ENCODE results near the gene NDEL1.

NDEL1 gene

DNA sequence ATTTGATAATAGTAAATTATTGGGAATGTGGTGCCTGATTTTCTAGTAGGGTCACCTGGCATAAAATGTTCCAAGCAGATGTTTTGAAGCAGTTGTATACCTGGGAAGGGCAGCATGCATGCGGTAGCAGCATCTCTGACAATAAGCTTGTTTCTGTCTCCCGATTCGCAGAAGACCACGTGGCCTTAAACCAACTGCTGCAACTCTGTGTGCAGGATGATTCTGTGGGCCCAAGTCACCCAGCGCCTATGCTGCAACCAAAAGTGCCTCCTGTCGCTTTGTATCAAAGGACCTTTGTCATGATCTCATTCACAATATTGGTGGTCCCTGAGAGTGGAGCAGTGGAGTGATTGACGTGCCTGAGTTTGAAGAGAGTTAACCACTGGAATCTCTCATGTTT, 8.1 kb downstream of the NDEL1 start:
- DNase-seq (ENCODE audit: insufficient read length, low spot score), result no peak
- TF ChIP-seq, protein P1, sequence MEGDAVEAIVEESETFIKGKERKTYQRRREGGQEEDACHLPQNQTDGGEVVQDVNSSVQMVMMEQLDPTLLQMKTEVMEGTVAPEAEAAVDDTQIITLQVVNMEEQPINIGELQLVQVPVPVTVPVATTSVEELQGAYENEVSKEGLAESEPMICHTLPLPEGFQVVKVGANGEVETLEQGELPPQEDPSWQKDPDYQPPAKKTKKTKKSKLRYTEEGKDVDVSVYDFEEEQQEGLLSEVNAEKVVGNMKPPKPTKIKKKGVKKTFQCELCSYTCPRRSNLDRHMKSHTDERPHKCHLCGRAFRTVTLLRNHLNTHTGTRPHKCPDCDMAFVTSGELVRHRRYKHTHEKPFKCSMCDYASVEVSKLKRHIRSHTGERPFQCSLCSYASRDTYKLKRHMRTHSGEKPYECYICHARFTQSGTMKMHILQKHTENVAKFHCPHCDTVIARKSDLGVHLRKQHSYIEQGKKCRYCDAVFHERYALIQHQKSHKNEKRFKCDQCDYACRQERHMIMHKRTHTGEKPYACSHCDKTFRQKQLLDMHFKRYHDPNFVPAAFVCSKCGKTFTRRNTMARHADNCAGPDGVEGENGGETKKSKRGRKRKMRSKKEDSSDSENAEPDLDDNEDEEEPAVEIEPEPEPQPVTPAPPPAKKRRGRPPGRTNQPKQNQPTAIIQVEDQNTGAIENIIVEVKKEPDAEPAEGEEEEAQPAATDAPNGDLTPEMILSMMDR (IDR thresholded peaks at IDR 0.05; ENCODE audit: insufficient read depth, missing control alignments), result no peak
- no peak for FAIRE-seq

DNA sequence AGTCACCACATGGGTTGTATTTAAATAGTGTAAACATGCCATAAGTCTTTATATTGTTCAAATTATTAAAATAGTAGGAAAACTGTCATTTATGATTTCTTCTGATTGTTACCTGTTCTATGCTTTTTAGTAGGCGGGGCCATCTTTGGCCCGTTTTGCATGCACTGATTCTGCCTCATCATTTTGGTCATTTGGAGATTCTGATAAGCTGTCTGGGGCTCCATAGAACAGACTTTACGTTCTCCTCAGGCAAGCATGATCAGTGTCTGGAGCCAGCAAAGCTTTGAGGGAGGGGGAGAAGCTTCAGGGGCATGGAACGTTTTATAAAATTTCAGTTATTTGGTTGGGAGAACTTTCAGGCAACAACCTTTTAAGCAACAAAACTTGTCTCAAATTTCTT, 8.8 kb downstream of the NDEL1 start:
- TF ChIP-seq, protein P1 (IDR thresholded peaks at IDR 0.05; ENCODE audit: insufficient read depth, missing control alignments), result no peak
- no peak for FAIRE-seq
- no peak for DNase-seq (ENCODE audit: insufficient read length, low spot score)

- no peak for FAIRE-seq
- TF ChIP-seq, protein P1 (IDR thresholded peaks at IDR 0.05; ENCODE audit: insufficient read depth, missing control alignments), result no peak
Measured at GRCh38 chr17:8445536-8445935, 9.9 kb downstream of the NDEL1 start.

DNA sequence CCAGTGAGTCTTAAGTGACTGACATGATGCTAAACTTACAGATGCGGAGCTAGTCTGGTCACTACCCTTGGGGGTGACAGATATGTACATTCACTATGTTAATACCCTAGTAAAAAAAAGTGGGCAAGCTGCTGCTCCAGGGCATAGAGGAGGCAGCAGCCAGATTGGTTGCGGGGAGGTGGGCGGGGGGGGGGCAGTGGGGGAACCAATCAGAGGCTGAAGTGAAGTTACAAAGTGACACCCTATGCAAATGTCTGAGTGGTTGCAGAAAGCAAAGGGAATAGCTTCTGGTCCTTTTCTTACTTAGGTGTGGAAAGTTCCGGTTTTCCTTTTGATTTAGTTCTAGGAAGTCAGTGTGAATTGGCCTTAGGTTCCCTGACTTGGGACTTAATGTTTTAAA, 12.1 kb downstream of the NDEL1 start:
- DNase-seq (ENCODE audit: insufficient read length, low spot score), result no peak
- TF ChIP-seq, protein P1 (IDR thresholded peaks at IDR 0.05; ENCODE audit: insufficient read depth, missing control alignments), result no peak
- no peak for FAIRE-seq

More at GRCh38 chr17:8445536-8445935, 9.9 kb downstream of the NDEL1 start:
- no peak for DNase-seq (ENCODE audit: insufficient read length, low spot score)

DNA sequence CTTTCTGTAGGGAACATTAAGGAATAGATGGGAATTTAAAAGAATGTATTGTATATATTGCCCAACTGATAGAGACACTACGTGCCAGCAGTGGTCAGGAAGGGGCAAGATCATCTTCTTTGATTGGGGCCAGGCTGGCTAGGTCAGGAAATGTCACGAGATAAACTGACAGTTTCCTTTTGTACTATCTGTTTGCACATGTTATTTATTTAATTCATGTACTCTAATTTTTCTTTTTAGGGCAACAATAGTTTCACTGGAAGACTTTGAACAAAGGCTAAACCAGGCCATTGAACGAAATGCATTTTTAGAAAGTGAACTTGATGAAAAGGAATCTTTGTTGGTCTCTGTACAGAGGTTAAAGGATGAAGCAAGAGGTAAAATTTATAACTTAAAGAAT, 12.6 kb downstream of the NDEL1 start:
- DNase-seq (ENCODE audit: insufficient read length, low spot score), result no peak
- TF ChIP-seq, protein P1 (IDR thresholded peaks at IDR 0.05; ENCODE audit: insufficient read depth, missing control alignments), result no peak
- FAIRE-seq, result no peak

- FAIRE-seq, result no peak
- TF ChIP-seq, protein P1 (IDR thresholded peaks at IDR 0.05; ENCODE audit: insufficient read depth, missing control alignments), result no peak
- DNase-seq (ENCODE audit: insufficient read length, low spot score), result no peak
Measured at GRCh38 chr17:8451933-8452614, 16.4 kb downstream of the NDEL1 start.

- FAIRE-seq (no peak), DNase-seq (ENCODE audit: insufficient read length, low spot score) (no peak)
- TF ChIP-seq, protein P1 (IDR thresholded peaks at IDR 0.05; ENCODE audit: insufficient read depth, missing control alignments), result no peak
Measured at GRCh38 chr17:8453326-8453725, 17.6 kb downstream of the NDEL1 start.
